Gastroesophageal sphincter (tissue), 3 donors: ENCODE measurements around the gene ZNF274.

Source experiments
- EP300 ChIP-seq: sonication (generic); formaldehyde crosslinking; IDR thresholded peaks from one replicate; pipeline ENCODE4 v1.6.1; 2017; ENCODE audit warnings: antibody characterized with exemption, mild to moderate bottlenecking
- TF ChIP-seq, protein P1 (sequence below), 4 experiments: fragments of 200-600 bp in 2 of 4; fragments of 450-650 bp in 2 of 4; sonication (generic) in 1 of 4; IDR thresholded peaks; one replicate each; pipeline ENCODE4 v1.5.1; 2017 to 2019; ENCODE audit warnings: antibody characterized with exemption in 4 of 4, mild to moderate bottlenecking in 2 of 4, moderate library complexity in 2 of 4

DNA sequence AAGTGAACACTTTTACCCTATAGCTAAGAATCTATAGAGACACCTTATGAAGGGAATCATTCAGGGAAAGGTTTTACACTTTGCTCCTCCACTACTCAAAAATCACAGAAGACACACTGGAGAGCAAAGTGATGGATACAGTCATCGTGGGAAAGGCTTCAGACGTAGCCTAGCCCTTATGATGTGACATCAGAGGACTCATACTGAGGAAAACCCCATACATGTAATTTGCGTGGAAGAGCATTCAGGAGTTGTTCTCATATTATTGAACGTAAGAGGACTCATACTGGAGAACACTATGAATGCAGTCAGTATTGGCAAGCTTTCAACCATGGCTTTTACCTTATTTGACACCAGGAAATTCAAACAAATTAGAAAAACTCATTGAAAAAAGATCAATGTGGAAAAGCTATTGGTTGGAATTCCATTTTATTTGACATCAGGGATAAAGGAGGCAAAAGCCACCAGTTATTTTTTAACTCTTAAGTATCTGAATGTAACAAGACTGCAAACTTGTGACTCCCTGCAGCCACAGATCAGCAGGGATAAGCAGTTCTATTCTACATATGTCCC is 16.1 kb upstream of the ZNF274 start:
- TF ChIP-seq, protein P1, sequence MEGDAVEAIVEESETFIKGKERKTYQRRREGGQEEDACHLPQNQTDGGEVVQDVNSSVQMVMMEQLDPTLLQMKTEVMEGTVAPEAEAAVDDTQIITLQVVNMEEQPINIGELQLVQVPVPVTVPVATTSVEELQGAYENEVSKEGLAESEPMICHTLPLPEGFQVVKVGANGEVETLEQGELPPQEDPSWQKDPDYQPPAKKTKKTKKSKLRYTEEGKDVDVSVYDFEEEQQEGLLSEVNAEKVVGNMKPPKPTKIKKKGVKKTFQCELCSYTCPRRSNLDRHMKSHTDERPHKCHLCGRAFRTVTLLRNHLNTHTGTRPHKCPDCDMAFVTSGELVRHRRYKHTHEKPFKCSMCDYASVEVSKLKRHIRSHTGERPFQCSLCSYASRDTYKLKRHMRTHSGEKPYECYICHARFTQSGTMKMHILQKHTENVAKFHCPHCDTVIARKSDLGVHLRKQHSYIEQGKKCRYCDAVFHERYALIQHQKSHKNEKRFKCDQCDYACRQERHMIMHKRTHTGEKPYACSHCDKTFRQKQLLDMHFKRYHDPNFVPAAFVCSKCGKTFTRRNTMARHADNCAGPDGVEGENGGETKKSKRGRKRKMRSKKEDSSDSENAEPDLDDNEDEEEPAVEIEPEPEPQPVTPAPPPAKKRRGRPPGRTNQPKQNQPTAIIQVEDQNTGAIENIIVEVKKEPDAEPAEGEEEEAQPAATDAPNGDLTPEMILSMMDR (IDR thresholded peaks at IDR 0.05) = no peak
- no peak for TF ChIP-seq EP300
